GM18861 (cell line): ENCODE results near the gene ARL17B.
"Not testable (repeated sequence)": the region's sequence is repeated elsewhere in the genome, so short reads cannot be mapped to it uniquely, and the experiment has no call there.

Experiments used
- ATAC-seq: cut with Tn5 transposase; IDR thresholded peaks from one replicate; pipeline ENCODE4 v1.9.1; 2021; ENCODE audit not compliant: unreplicated experiment

The ARL17B gene

GRCh38 chr17:46290906-46291546 is 70.5 kb downstream of the ARL17B start:
- peak; percentile 93 for ATAC-seq

GRCh38 chr17:46287587-46287986 is 74.0 kb downstream of the ARL17B start:
- not testable (repeated sequence) for ATAC-seq

GRCh38 chr17:46286764-46287221 is 74.8 kb downstream of the ARL17B start:
- ATAC-seq, result peak; percentile 37

- not testable (repeated sequence) for ATAC-seq
These were observed 76.1 kb downstream of the ARL17B start for GRCh38 chr17:46285500-46285899.

- ATAC-seq, result not testable (repeated sequence)
These were observed 77.1 kb downstream of the ARL17B start for GRCh38 chr17:46284467-46284866.

GRCh38 chr17:46282635-46283034 is 78.9 kb downstream of the ARL17B start:
- ATAC-seq, result not testable (repeated sequence)

- not testable (repeated sequence) for ATAC-seq
These were observed 80.2 kb downstream of the ARL17B start for GRCh38 chr17:46281336-46281735.

GRCh38 chr17:46276728-46277479 is 84.7 kb downstream of the ARL17B start:
- not testable (repeated sequence) for ATAC-seq

GRCh38 chr17:46274238-46274637 is 87.3 kb downstream of the ARL17B start:
- no peak for ATAC-seq

- ATAC-seq, result no peak
These were observed 87.9 kb downstream of the ARL17B start for GRCh38 chr17:46273541-46274236.

GRCh38 chr17:46270032-46270431 is 91.5 kb downstream of the ARL17B start:
- ATAC-seq, result no peak

GRCh38 chr17:46266656-46267544 is 94.7 kb downstream of the ARL17B start:
- ATAC-seq, result peak; percentile 86

GRCh38 chr17:46266063-46266655 is 95.4 kb downstream of the ARL17B start:
- not testable (repeated sequence) for ATAC-seq

- ATAC-seq, result no peak
These were observed 96.9 kb downstream of the ARL17B start for GRCh38 chr17:46264456-46265198.

- ATAC-seq, result no peak
These were observed 99.3 kb downstream of the ARL17B start for GRCh38 chr17:46262271-46262670.

- not testable (repeated sequence) for ATAC-seq
These were observed 101.5 kb downstream of the ARL17B start for GRCh38 chr17:46259845-46260661.

GRCh38 chr17:46256369-46256768 is 105.2 kb downstream of the ARL17B start:
- not testable (repeated sequence) for ATAC-seq

GRCh38 chr17:46254215-46254614 is 107.4 kb downstream of the ARL17B start:
- ATAC-seq, result not testable (repeated sequence)

- not testable (repeated sequence) for ATAC-seq
These were observed 107.8 kb downstream of the ARL17B start for GRCh38 chr17:46253722-46254121.
